Skin of body (tissue), 2 donors: ENCODE measurements around the gene SDCCAG8. TPM values are rescaled to one million over a fixed set of nuclear protein-coding genes. Genes with fewer than 3 reads are reported as not detected.

Experiments used
- DNase-seq: peaks from one replicate; lab custom pipeline; 2025; lab: John Stamatoyannopoulos, UW
- total RNA-seq: library from RNA; depleted of rRNA; stranded (reverse); fragments of >200 nt; gene quantifications from one replicate; pipeline ENCODE4 v1.2.3, GENCODE V29; 2014

The SDCCAG8 gene
- total RNA-seq, 1 donor from 2014 or later: 55.0 TPM

DNA sequence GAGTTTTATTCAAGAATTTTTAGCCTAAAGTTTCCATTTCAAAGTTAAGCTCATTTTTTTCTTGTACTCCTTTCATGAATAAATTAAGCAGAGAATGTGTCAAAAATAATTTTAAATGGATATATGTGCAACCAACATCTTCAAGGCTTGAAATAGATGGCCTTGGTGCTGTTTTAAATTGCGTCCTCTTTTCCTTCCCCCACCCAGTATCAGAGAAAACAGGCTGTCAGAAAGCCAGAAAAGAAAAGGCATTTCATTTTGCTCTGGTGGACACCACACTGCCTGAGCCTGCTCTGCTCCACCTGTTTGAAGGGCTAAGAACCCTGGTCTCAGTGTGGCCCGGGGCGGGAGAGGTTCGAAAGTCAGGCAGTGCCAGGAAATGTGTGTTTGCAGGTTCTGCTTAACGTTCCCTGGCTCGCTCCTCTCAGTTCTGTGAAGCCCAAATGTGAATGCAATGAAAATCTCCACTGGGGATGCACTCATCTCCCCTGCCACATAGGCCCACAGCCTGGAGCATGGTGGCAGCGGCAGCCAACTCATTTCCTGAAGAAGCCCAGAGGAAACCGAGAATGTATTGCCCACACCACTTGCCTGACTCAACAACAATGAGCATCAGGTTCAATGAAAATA lies 134.4 kb downstream of the SDCCAG8 start:
- no peak for DNase-seq

DNA sequence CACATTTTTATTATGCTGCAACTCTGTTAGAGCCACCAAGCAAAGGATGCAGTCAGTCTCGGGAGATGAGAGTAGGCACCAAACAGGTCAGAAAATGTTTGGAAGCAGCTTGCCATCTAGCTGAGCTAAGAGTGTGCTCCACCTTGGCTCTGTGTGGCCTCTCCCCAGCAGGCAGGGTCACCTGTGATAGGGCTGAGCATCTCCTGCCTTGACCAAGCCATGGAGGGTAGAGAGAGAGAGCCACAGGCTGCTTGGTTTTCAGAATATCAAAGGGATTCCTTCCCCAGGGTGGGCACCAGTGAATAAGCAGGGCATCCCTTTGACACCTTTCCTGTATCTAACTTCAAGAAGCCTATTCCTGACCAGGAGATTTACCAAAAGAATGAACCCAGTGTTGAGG lies 135.5 kb downstream of the SDCCAG8 start:
- DNase-seq: no peak

DNA sequence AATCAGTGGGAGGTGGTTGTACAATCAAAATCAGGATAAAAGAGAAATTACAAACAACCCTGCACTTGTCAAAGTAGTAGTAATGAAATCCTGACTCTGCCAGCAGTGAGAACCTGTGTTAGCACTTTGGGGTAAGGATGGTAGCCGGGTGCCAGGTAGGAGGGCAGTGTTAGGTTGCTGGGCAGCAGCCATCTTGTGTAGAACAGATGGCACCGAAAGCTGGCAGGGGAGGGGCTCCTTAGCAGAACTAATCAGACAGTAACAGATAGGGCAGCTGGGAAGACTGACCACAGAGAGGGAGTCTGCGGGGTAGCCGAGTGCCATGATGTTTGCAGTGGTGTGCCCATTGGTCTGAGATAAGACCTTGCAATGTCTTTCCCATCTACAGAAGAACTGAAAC lies 137.3 kb downstream of the SDCCAG8 start:
- no peak for DNase-seq

DNA sequence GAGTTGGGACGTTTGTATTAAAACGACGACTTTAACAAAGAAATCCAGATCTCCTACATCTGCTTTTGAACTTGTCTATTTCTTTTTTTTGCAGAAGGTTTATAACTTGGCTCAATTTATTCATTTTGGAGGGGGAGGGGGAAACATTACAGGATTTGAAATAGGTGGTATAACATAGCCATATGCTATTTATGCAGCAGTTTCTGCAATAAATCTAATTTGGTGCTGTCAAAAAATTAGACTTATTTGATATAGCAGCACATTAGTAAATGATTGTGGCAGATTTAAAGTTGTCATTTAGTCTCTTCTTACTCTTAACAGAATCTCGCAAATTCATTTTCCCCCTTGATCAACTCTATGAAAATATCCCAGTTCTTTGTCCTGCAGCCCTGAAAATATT lies 138.2 kb downstream of the SDCCAG8 start:
- no peak for DNase-seq

DNA sequence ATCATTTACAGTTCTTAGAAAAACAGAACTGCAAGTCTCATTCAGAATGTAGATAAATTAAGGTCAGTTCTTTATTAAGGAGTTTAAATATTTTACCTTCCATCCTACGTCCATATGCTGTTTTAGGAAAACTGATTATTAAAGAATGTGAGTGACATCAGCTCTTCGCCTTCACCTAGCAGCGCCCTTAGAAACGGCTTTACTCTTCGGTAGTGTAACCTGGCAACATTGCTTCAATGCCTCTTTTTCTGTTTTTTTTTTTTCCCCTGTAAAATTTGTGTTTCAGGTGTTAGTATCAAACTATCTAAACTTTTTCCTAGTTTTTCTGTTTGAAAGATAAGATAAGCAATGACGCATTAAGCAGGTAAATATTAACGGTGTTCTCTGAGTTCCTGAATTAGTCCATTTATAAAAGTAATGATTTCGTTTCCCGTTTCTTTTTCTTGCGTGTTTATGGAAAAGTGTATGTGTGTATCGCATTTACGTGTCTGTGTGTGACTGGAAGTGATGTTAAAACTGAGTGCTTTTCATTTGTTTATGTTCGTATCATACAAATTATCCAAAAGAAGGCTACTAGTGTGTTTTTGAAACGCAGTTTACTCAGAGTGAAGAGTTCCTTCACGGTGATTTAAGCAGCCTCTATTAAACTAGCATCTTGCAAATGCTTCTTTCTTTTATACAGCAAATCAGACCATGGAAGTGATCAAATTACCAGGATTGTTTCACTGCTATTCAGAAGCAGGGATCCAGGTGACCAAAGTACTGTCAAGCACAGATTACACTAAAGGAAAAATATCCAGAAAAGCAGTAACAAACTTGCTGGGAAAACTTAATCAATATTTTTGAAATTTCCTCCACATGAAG lies 139.0 kb downstream of the SDCCAG8 start:
- DNase-seq: no peak

DNA sequence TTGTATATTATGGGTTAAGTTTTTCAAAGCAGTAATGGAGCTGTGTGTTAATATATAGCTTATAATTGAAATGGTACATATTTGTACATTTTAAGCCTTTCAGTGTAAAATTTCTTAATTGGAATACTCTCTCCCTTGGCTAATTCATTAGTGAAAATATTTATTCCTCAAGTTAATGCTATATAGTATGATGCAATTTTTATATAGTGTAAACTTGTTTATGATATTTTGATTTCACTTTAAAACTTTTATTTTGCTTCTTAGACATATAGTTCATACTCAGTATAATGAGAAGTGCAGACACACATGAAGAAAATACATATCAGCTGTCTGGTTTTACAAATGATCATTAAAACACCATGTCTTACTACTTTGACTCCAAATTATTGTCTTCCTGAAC lies 140.6 kb downstream of the SDCCAG8 start:
- no peak for DNase-seq

DNA sequence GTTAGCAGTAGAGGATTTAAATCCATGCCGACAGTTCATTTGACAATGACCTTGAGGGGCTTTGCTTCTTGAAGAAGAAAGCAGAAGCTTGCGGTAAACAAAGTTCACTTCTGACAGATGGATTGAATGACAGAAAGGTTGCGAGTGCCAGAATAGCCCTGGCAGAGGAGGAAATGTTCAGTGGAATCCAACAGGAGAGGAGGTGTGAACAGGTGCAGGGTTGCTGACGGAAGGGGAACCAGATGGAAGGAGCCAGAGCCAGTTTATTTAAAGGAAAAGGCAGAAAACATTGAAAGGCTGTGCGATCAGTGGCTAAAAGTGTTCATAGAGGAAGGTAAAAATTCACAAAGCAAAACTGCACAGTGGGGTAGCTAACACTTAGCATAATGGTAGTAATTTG lies 141.0 kb downstream of the SDCCAG8 start:
- DNase-seq: no peak

DNA sequence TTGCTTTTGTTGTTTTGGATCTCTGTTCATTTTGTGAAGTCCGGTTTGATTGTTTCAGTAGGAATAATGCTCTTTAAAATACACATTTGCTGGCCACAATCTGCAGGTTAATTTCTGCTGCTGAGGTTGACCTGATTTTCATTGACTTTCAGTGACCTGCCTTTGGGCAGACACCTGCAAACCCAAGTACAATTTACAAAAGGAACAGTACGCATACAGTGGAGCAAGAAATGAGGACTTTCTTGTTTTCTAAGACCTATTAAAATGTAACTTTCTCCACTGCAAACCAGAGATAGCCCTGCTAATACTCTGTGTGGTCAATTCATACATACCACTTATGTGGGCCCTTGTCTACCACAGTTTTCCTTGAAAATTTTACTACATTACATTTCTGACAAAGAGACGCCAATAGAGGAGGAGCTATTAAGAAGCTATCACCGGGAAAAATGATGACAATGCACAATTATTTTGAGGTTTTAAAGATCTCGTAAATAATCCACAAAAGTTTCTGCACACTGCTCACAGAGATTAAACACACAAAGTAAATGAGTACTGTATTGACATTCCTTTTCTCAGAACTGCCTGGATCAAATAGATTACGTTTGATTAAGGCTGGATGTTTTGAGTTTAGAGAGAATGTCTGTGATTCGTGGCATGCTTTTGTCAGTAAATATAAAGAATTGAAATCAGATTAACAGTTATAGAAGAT lies 141.9 kb downstream of the SDCCAG8 start:
- no peak for DNase-seq

DNA sequence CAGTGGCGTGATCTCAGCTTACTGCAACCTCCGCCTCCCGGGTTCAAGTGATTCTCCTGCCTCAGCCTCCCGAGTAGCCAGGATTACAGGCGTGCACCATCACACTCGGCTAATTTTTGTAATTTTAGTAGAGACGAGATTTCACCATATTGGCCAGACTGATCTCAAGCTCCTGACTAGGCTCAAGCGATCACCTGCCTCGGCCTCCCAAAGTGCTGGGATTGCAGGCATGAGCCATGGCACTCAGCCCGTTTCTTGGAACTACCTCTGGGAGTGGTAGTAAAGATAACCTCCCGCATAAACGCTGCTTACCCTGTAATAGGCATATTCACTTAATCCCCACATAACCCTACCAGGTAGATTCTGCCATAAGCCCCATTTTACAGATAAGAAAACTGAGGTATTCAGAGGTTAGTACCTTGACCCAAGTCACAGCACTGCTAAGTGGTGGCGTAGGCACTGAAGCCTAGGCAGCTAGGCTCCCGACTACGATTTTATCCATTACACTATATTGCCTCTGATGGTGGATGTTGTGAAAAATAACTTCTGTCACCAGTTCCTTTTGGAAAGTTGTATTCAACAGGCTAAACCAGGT lies 143.8 kb downstream of the SDCCAG8 start:
- DNase-seq: no peak

DNA sequence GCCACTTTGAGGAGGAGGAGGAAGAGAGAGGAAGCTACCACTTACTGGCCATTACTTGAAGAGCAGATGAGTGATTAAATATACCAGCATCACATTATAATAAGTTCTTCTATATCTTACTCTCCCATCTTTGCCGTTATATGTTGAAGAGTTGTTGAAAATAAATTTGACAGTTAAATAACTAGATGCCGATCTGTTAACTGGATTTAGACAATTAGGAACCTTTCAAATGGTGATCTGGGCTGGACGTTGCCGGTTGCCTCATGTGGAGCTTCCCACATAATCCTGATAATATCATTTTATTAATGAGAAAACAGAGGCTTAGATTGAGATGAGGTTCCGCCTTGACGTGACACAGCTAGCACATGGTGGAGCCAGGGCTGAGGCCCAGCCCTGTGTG lies 147.0 kb downstream of the SDCCAG8 start:
- DNase-seq: no peak

DNA sequence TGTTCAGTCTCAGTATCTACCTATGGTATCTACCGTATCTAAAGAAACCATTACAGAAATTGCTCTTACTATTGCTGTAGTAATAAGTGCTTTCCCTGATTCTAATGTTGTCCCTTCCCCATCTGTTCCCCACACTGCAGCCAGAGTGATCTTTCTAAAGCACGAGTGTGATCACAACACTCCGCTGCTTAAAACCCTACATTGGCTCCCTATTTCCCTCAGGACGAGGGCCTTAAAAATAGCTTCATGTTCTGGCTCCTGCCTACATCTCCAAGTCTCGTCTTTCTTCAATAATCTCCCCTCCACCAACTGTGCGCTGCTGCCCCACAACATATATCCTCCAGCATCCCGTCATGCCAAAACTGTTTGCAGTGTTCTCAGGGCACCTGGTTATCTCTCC lies 150.6 kb downstream of the SDCCAG8 start:
- DNase-seq: no peak

DNA sequence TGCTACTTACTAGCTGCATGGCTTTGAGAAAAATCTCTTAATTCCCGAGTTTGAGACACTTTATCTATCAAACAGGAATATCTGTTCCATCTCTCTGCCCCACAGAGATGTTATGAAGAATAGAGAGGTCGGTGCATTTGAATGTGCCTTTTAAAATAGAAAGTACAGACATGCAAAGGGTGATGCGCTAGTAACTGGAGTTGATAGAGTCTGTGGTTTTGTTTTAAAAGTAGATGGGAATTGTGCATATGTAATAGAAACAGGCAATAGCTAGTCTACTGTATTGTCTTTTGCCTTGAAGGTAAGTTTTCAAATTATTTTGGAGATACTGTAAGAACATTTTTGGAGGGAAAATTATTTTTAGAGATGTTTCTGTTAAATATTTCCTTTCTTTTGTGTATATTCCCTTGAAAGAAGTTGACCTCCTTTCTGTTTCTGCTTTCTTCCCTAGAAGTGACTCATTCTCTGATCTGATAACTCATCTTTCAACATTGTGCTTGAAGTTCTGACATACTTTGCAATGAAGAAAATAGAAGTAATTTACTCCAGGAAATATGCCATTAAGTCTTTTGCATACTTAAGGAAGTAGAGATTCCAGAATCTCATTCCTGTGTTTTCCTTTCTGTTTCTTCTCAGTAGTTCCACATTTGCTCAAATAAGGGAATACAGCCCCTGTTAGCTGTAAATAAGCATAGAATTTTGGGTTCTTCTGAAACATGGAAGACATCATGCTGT lies 151.6 kb downstream of the SDCCAG8 start:
- no peak for DNase-seq

DNA sequence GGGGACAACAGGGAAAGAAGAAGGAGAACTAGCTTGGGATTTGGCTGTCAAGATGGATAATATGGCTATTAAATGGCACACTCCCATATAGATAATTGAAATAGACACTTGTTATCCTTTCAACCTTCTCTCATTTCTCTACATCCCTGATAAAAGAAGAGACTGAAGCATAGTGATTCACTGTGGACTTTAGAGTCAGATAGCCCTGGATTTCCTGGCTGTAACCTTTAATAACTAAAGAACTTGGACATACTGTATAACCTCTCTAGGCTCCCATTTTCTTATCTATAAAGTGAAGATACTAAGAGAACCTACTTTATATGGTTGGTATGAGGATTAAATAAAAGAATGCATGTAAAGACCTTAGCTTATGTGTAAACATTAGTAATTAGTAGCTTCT lies 152.6 kb downstream of the SDCCAG8 start:
- no peak for DNase-seq

DNA sequence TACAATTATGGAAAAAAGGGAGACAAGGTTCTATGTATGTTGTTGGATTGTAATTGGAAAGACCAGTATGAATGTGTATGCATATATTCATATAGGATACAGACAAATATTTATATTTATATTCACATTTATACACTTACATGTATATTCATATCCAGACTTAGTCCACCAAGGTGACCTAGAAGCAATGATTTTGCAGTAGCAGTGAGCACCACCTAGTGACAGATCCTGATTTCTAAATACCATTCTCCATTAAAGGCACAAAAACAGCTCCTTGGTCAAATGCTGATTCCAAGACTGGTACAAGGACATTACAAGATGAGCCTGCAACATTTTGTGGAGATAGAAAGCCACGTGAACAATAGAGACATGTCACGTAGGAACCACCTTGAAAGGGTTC lies 153.4 kb downstream of the SDCCAG8 start:
- DNase-seq: no peak

DNA sequence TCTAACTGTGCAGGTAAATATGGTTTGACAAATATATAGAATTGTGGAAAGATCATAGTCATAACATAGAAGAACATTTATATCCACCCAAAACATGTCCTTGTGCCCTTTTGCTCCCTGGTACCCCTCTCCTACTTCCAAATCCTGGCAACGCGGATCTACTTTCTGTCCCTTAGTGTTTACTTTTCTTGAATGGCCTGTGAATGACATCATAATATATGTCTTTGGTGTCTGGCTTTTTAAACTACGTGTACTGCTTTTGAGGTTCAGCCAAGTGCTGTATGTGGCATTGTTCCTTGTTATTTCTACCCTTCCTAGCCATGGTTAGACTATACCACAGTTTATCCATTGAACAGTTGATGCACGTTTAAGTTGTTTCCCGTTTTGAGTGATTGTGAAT lies 155.6 kb downstream of the SDCCAG8 start:
- no peak for DNase-seq

DNA sequence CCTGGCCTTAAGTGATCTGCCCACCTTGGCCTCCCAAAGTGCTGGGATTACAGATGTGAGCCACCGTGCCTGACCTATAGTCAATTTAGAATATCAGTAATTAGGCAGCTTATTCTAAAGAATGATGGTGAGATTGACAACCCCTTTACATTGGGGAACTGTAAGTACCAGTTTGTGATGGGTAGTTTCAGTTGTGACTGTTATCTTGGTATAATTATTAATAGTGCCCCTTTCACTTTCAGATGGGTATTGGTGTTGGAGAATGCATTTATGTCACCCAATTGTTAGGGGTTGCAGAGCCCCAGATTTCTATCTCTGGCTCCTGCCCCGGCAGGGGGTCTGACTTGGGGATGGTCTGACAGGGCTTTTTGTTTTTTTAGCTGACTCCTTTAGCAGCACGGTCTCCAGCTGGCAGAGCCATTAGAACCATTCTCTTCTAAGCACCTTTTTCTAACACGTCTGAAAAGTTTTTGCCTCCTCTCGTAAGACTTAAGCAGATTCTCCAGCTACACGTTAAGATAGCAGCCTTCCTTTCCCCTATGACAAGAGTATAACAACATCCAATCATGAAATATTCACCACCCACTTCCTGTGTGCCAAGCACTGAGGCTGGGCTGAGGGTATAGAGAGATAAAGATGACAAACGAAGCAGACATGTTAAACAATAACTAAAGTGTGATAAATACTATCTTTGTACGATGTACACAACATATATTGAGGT lies 157.8 kb downstream of the SDCCAG8 start:
- no peak for DNase-seq

DNA sequence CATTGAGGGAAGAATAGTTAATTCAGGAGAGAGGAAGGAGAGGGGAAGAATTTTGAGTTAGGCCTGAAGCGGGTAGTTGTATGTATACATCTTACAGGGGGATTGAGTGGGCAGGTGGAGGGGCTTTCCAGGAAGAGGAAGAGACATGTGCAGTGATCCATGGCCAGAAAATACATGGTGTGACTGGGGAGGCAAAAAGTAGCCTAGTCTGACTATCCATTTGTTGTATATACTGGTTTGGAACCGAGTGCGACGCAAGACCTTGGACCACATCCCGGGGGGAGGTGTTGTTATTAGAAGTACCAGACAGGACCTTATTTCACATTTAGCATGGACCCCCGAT lies 158.3 kb downstream of the SDCCAG8 start:
- DNase-seq: no peak

DNA sequence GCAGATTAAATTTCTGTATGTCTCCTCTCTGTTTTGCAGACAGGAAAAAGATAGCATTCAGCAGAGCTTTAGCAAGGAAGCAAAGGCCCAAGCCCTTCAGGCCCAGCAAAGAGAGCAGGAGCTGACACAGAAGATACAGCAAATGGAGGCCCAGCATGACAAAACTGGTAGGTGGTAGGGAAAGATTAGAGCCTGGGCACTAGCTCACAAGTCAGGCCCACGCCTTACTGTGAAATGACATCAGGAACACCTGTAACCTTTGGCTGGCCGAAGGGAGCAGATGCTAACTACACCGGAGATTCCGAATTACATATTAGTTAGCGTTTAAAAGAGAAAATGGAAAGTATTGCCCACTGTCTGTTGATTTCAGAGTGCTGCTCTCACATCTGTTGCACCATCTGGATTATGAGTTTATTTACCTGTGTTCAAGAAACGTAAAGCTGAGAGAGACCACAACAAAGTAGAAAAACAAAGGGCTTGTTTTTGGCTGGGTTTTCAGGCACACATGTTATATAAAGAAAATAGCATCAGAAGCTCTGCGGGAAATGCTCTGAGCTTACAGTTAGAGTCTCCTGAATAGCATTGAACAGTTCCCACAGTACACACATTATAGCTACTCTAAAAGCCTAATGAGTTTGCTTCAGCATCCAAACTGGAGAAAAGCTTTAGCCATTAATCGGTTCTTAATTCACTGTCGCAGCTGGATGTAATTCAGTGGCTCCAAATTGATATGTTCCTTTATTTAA lies 160.0 kb downstream of the SDCCAG8 start:
- DNase-seq: no peak

DNA sequence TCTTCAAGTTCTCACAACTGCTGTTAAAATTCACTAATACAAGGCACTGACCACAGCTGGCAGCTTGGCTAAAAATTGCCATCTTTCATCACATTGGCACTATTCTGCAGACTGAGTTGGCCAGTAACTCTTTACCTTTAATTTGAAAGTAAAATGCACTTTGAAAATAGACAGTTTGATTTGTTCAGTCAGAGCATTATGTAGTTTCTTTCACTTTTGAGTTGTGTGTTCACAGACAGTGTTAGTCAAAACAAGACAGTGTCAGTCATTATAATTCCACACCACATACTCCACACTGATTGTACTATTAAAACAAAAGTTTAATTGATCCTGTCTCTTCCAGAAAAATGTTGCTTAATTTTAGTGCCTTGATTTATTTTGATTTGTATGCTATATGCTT lies 160.7 kb downstream of the SDCCAG8 start:
- DNase-seq: no peak
